Left hindlimb (tissue), 1 donor: ENCODE results near the gene UBAC1.
"Not testable (repeated sequence)": the region's sequence is repeated elsewhere in the genome, so short reads cannot be mapped to it uniquely, and the experiment has no call there.

Source experiments
- DNase-seq: peaks from one replicate; pipeline ENCODE4 v3.0.0-alpha.2; 2018

The UBAC1 gene

GRCh38 chr9:135914921-135915320 is 46.3 kb downstream of the UBAC1 start:
- DNase-seq, result no peak

- DNase-seq, result not testable (repeated sequence)
Measured at GRCh38 chr9:135911233-135911632, 49.9 kb downstream of the UBAC1 start.

- no peak for DNase-seq
Measured at GRCh38 chr9:135910757-135911156, 50.4 kb downstream of the UBAC1 start.

- no peak for DNase-seq
Measured at GRCh38 chr9:135910216-135910615, 51.0 kb downstream of the UBAC1 start.

GRCh38 chr9:135909371-135909770 is 51.8 kb downstream of the UBAC1 start:
- DNase-seq, result no peak

- DNase-seq, result no peak
Measured at GRCh38 chr9:135908754-135909204, 52.4 kb downstream of the UBAC1 start.

GRCh38 chr9:135908093-135908753 is 53.0 kb downstream of the UBAC1 start:
- no peak for DNase-seq

GRCh38 chr9:135907431-135908092 is 53.6 kb downstream of the UBAC1 start, which contains the start of gene CAMSAP1:
Gene CAMSAP1, minus strand, starts transcription at chr9:135907546. Its CDS starts 387 bp downstream, at chr9:135907159.
- peak; percentile 97 for DNase-seq

- DNase-seq, result peak; percentile 57
Measured at GRCh38 chr9:135907006-135907430, 54.2 kb downstream of the UBAC1 start.

GRCh38 chr9:135906291-135907005 is 54.7 kb downstream of the UBAC1 start:
- DNase-seq, result no peak

GRCh38 chr9:135905380-135906258 is 55.6 kb downstream of the UBAC1 start:
- no peak for DNase-seq

- no peak for DNase-seq
Measured at GRCh38 chr9:135903786-135904520, 57.2 kb downstream of the UBAC1 start.

GRCh38 chr9:135903358-135903656 is 57.9 kb downstream of the UBAC1 start:
- no peak for DNase-seq

GRCh38 chr9:135902655-135903357 is 58.4 kb downstream of the UBAC1 start:
- DNase-seq, result no peak

GRCh38 chr9:135901826-135902225 is 59.3 kb downstream of the UBAC1 start:
- no peak for DNase-seq

- DNase-seq, result no peak
Measured at GRCh38 chr9:135901031-135901758, 60.0 kb downstream of the UBAC1 start.

- no peak for DNase-seq
Measured at GRCh38 chr9:135898634-135899407, 62.4 kb downstream of the UBAC1 start.

GRCh38 chr9:135896626-135897025 is 64.5 kb downstream of the UBAC1 start:
- DNase-seq, result no peak

- no peak for DNase-seq
Measured at GRCh38 chr9:135896205-135896604, 65.0 kb downstream of the UBAC1 start.
